Naive B cell (primary cell): Measurements from ENCODE around the gene TMEM245. TPM values are rescaled to one million over a fixed set of nuclear protein-coding genes. Genes with fewer than 3 reads are reported as not detected.

ENCODE experiments used
- ATAC-seq, 2 donors: fragments of 150-1000 bp; cut with Tn5 transposase; 2 replicates each; pipeline ENCODE4 v1.10.0; 2021; ENCODE audit warnings: low read depth in 2 of 2, mild to moderate bottlenecking in 2 of 2, moderate library complexity in 2 of 2
- DNase-seq: peaks from one replicate; pipeline ENCODE4 v3.0.0; 2022
- H3K27ac Mint-ChIP-seq, 6 donors: one replicate each; pipeline ENCODE4 v1.8.0; 2020 to 2022; ENCODE audit warnings: mild to moderate bottlenecking in 6 of 6, mixed read lengths in 6 of 6, moderate library complexity in 5 of 6, inconsistent platforms in 2 of 6
- H3K27me3 Mint-ChIP-seq, 3 donors: one replicate each; pipeline ENCODE4 v1.8.0; 2021 to 2022; ENCODE audit warnings: mixed read lengths in 3 of 3, mild to moderate bottlenecking in 1 of 3
- H3K36me3 Mint-ChIP-seq, 2 donors: one replicate each; pipeline ENCODE4 v1.8.0; 2020 to 2022; ENCODE audit warnings: mixed read lengths in 2 of 2, inconsistent platforms in 1 of 2, mild to moderate bottlenecking in 1 of 2
- H3K4me1 Mint-ChIP-seq, 3 donors: one replicate each; pipeline ENCODE4 v1.8.0; 2020 to 2022; ENCODE audit warnings: mixed read lengths in 3 of 3, inconsistent platforms in 1 of 3, mild to moderate bottlenecking in 1 of 3, moderate library complexity in 1 of 3
- H3K4me3 Mint-ChIP-seq, 8 donors: one replicate each; pipeline ENCODE4 v1.8.0; 2020 to 2022; ENCODE audit warnings: mild to moderate bottlenecking in 8 of 8, mixed read lengths in 8 of 8, moderate library complexity in 8 of 8, inconsistent platforms in 2 of 8
- H3K9me3 Mint-ChIP-seq, 7 donors: one replicate each; pipeline ENCODE4 v1.8.0; 2020 to 2022; ENCODE audit warnings: mixed read lengths in 7 of 7, mild to moderate bottlenecking in 5 of 7, inconsistent platforms in 2 of 7, moderate library complexity in 1 of 7
- polyA plus RNA-seq, 6 donors: library from polyadenylated mRNA; unstranded; fragments of 300-500 nt; fragmentation: Illumina TruSeq; gene quantifications; one replicate each; pipeline ENCODE4 v1.2.3, GENCODE V29; 2021; ENCODE audit warnings: low read depth in 6 of 6

TMEM245 gene
- polyA plus RNA-seq, 6 donors from 2014 or later, result 11.6 to 34.3 (median 15.9) TPM

DNA sequence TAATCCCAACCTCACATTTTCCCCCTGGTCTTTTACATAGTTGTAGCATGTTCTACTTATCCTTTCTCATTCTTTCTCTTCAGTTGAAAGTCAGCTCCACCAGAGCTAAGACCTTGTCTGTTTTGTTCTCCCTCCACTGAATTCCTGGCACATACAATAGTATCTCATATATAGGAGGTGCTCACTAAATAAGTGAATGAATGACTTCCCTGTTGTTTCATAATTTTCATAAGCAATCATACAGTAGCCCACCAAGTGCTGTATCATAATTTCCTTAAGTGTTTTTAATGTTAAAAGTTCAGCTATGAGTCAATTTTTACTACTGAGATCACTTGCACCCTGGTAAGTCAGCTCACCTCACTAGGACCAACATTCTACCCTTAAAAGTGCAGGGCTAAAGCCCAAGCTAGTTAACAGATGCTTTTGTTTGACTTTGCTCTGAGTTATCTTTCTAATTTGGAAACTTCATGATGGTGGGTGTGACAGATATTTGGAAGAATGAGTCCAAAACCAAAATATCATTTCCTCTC, 27.6 kb downstream of the TMEM245 start:
- Mint-ChIP-seq H3K9me3 (no peaks in the 10 kb centered on the region), H3K4me1 (peaks cover 0 to 18% (median 14%) of the 10 kb centered on the region in 3 donors), H3K4me3 (no peak overlapping the region), H3K27ac (no peak overlapping the region), H3K36me3 (peaks cover 22 to 47% of the 10 kb centered on the region in 2 donors), H3K27me3 (no peaks in the 10 kb centered on the region)
- DNase-seq (no peak), ATAC-seq (no peak)

DNA sequence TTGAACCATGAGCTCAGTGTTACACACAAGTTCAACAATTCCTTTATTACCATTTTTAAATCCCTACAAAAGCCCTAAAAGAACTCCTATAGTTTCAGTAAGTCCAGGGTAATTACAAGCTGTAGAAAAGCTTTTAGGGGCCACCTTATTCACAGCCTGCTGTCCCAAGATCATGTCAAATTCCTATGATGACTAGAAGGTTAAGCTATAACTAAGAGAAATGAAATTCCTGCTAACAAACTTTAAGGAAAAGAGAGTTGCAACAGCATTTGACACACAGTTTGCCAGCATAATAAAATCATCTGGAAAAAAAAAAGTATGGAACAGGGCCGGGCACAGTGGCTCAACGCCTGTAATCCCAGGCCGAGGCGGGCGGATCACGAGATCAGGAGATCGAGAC, 31.5 kb downstream of the TMEM245 start:
- H3K27ac Mint-ChIP-seq, result peak overlapping the region in 1 of 6 donors; percentile 15
- peaks cover 0 to 9% (median 5%) of the 10 kb centered on the region in 3 donors for H3K4me1 Mint-ChIP-seq
- H3K4me3 Mint-ChIP-seq, result no peak overlapping the region
- H3K27me3 Mint-ChIP-seq, result no peaks in the 10 kb centered on the region
- no peak for ATAC-seq
- no peak for DNase-seq
- no peaks in the 10 kb centered on the region for H3K9me3 Mint-ChIP-seq
- peaks cover 16 to 26% of the 10 kb centered on the region in 2 donors for H3K36me3 Mint-ChIP-seq

DNA sequence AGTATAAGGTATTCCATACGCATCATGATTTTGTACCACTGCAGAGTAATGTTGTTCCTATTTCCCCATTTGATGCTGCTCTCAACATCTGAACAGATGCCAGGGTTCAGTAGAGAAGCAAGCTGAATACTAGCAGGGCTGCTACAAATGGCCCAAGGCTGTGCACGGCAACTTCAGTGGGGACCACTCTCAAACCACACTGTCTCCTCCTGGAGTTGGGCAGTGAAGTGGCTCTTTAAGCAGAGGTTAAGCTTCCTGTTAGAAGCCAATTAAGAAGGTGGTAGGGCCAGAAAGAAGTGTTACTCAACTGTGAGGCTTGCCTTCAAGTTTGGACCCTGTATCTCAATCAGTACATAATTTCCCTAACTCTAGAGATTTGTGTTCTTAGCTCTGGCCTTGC, 32.0 kb downstream of the TMEM245 start:
- Mint-ChIP-seq H3K36me3 (peaks cover 16 to 22% of the 10 kb centered on the region in 2 donors), H3K27me3 (no peaks in the 10 kb centered on the region), H3K27ac (peak overlapping the region in 1 of 6 donors; percentile 54), H3K9me3 (no peaks in the 10 kb centered on the region), H3K4me1 (peaks cover 0 to 5% (median 5%) of the 10 kb centered on the region in 3 donors), H3K4me3 (no peak overlapping the region)
- no peak for ATAC-seq
- no peak for DNase-seq

DNA sequence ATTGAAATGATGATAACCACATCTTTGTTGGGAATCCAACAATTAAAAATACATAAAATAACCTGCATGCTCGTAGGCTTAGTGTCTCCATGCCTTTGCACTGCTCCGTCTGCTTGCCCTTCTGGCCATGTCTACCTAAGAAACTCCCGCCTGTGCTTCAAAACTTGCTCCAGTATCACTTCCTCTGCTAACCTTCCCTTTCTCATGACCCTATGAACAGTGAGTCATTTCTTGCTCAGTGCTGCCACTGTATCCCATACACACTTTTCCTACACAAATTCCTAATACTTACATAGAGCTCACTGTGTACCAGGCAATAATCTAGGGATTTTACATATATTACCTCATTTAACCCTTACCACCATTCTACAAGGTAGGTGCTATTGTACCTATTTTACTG, 33.5 kb downstream of the TMEM245 start:
- peaks cover 0 to 5% (median 4%) of the 10 kb centered on the region in 3 donors for H3K4me1 Mint-ChIP-seq
- H3K36me3 Mint-ChIP-seq, result peaks cover 8 to 11% of the 10 kb centered on the region in 2 donors
- H3K27me3 Mint-ChIP-seq, result no peaks in the 10 kb centered on the region
- peak overlapping the region in 1 of 6 donors; percentile 50 for H3K27ac Mint-ChIP-seq
- H3K4me3 Mint-ChIP-seq, result no peak overlapping the region
- DNase-seq (no peak), ATAC-seq (peak in 1 of 2 donors; percentile 21)
- no peaks in the 10 kb centered on the region for H3K9me3 Mint-ChIP-seq

DNA sequence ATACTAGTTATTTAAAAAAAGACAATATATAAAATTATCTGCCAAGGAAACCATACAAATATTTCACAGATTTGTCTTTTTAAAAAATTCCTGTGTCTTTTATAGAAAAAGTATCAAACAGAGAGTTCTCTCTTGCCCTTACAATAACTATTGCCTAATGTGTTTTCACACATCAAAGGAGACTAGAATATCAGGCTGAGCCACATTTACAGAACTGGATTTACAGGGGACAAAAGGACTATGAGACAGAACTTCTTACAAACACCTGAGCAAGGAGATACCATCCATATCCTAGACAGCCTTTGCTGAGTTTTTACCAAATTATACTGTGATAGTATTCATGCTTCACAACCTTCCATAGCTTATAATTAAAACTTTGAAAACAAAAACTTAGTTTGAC, 34.2 kb downstream of the TMEM245 start:
- no peak overlapping the region for H3K4me3 Mint-ChIP-seq
- H3K27me3 Mint-ChIP-seq, result no peaks in the 10 kb centered on the region
- DNase-seq (no peak), ATAC-seq (no peak)
- H3K4me1 Mint-ChIP-seq, result peaks cover 0 to 5% (median 4%) of the 10 kb centered on the region in 3 donors
- peaks cover 8 to 11% of the 10 kb centered on the region in 2 donors for H3K36me3 Mint-ChIP-seq
- no peak overlapping the region for H3K27ac Mint-ChIP-seq
- H3K9me3 Mint-ChIP-seq, result no peaks in the 10 kb centered on the region

DNA sequence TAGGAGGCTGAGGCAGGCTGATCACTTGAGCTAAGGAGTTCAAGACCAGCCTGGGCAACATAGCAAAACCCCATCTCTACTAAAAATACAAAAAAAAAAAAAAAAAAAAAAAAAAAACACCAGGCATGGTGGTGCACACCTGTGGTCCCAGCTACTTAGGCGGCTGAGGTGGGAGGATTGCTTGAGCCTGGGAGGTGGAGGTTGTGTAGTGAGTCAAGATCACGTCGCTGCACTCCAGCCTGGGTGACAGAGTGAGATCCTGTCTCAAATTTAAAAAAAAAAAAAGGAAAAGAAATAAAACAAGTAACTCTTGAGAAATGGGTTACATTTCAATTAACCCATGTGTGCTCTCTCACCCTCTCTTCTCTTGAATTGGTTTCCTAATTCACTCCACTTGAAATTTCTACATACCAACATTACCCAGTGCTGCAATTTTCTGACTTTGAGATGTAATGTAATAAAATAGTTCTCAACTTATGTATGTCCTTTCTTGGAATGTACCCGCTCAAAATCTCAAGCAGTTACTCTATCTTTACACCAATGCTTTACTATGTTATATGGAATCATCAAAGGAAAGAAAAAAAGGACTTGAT, 35.8 kb downstream of the TMEM245 start:
- no peaks in the 10 kb centered on the region for H3K9me3 Mint-ChIP-seq
- no peaks in the 10 kb centered on the region for H3K27me3 Mint-ChIP-seq
- no peak overlapping the region for H3K27ac Mint-ChIP-seq
- DNase-seq (no peak), ATAC-seq (no peak)
- no peak overlapping the region for H3K4me3 Mint-ChIP-seq
- peaks cover 0 to 5% (median 4%) of the 10 kb centered on the region in 3 donors for H3K4me1 Mint-ChIP-seq
- H3K36me3 Mint-ChIP-seq, result peaks cover 16 to 24% of the 10 kb centered on the region in 2 donors

DNA sequence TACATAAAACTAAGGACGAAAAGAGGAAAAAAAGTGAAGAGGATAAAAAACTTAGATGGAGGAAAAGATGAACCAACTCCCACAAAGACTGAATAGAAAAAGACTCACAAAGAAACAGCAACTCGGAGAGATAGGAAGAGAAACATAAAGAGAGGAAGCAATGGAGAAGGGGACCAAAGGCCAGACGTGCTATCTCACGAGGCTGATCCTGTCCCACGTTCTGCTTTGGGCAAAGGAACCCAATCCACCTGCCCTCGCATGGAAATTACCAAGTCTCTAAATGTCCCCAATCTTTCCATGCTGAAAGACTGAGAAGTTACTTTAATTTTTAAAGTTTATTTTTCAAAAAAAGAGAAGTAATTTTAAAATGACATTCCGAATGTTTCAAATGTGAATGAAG, 36.6 kb downstream of the TMEM245 start:
- DNase-seq, result no peak
- H3K9me3 Mint-ChIP-seq, result no peaks in the 10 kb centered on the region
- ATAC-seq, result no peak
- H3K27me3 Mint-ChIP-seq, result no peaks in the 10 kb centered on the region
- peak overlapping the region in 1 of 6 donors; percentile 87 for H3K27ac Mint-ChIP-seq
- peaks cover 0 to 5% (median 4%) of the 10 kb centered on the region in 3 donors for H3K4me1 Mint-ChIP-seq
- H3K36me3 Mint-ChIP-seq, result peaks cover 16 to 31% of the 10 kb centered on the region in 2 donors
- no peak overlapping the region for H3K4me3 Mint-ChIP-seq

DNA sequence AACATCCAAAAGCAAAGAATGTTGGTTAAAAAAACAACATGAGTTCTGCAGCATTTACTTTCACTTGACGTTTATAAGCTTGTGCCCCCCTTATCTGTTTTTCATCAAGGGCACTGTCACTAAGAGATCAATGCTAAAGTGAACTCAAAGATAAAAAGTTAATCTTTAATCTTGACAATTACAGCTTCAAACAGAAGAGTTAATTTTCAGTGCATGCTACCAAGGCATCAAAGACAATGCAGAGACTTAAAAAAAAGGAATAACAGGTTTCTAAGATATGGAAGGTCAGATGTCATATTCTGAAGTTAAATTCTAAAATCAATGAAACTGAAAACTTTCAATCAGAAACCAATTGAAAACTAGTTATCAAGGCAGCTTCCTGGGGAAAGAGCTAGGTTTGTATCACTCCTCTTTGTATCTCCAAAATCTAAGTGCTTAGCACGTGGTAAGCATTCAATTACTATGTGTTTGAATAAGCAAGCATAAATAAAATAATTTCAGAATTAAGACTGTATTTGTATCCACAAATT, 37.6 kb downstream of the TMEM245 start:
- Mint-ChIP-seq H3K27me3 (no peaks in the 10 kb centered on the region), H3K4me3 (no peak overlapping the region), H3K4me1 (peaks cover 0 to 5% (median 4%) of the 10 kb centered on the region in 3 donors), H3K9me3 (no peaks in the 10 kb centered on the region), H3K27ac (no peak overlapping the region), H3K36me3 (peaks cover 22 to 35% of the 10 kb centered on the region in 2 donors)
- ATAC-seq, result no peak
- no peak for DNase-seq

DNA sequence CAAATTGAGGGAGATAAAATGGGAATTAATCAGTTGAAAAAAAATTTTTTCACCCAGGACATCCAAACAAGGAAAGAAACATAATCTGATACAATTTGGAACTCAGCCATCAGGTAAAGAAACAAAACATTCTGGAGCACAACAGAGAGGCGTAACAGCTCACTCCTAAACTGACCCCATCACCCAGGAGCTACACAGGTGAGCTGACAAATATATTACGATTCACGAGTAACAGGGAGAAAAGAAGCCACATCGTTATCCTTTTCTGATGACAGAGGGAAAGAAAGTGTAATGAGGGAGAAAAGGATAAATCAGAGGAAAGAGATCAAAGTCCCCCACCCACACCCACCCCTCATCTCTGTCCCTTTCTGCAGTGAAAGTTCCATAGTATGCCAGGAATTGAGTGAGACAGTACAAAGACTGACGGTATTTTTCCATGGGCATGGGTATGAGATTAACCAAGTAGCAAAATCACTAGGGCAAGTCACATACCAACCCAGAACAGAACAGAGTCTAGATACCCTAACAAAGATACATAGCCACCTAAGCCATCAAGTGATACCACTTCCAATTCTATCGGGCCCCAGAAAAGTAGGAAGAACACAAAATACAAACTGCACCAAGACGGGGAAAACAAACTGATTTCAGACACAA, 45.4 kb downstream of the TMEM245 start:
- no peak overlapping the region for H3K4me3 Mint-ChIP-seq
- H3K27ac Mint-ChIP-seq, result peak overlapping the region in 1 of 6 donors; percentile 52
- H3K4me1 Mint-ChIP-seq, result no peaks in the 10 kb centered on the region

DNA sequence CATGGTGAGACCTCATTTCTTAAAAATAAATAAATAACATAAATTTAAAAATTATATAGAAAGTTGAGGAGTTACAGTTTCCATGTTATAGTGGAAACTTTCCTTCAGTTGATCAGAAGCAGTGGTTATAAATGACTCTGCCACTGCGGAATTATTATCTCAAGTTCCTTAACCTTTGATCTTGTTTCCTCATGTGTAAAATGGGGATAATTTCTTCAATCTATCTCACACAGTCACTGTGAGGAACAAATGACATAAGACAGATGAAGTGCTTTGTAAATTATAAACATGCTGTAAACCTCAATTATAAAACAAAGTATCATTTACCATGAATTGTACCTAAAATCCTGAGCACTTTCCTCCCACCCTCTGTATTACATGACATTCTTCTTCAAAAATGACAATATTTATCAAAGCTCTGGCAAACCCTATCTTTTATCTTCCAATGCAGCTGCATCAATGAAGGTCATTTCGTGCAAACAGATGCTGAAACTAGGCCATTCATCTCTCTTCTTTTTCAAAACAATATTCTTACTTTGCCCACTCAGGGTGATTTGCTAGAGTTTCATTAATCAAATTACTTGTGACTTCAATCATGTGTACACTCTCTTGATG, 46.8 kb downstream of the TMEM245 start:
- Mint-ChIP-seq H3K36me3 (peaks cover 16 to 23% of the 10 kb centered on the region in 2 donors), H3K4me1 (no peaks in the 10 kb centered on the region), H3K9me3 (no peaks in the 10 kb centered on the region), H3K27ac (no peak overlapping the region), H3K27me3 (no peaks in the 10 kb centered on the region), H3K4me3 (no peak overlapping the region)
- ATAC-seq, result no peak
- no peak for DNase-seq

More for the DNA sequence above, 45.4 kb downstream of the TMEM245 start:
- DNase-seq (no peak), ATAC-seq (no peak)
- peaks cover 24 to 30% of the 10 kb centered on the region in 2 donors for H3K36me3 Mint-ChIP-seq
- no peaks in the 10 kb centered on the region for H3K9me3 Mint-ChIP-seq
- H3K27me3 Mint-ChIP-seq, result no peaks in the 10 kb centered on the region

DNA sequence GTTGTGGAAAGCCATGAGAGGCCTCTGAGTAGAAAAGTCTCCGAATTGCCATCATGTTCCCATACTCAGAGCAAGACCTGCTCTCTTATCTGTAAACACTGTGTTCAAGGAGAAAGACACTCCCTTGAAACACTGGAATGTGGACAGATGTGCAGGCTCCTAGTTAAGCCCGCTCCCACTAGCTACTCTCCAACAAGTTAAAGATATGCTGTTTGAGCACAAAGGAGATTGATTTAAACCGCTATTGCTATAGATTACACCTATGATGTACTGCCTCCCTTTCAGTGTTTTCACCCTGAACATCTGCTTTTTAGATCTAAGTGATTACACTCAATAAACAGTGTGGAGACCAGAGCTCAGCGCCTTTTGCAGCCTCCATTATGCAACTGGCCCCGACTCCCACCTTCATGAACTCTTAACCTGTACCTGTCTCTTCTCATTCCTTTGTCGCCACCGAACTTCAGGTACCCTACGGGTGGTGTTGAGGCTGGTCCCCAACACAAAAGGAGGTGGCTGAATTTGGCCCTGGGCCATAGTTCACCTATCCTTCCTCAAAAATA, 47.5 kb downstream of the TMEM245 start:
- H3K9me3 Mint-ChIP-seq, result no peaks in the 10 kb centered on the region
- no peaks in the 10 kb centered on the region for H3K4me1 Mint-ChIP-seq
- H3K27ac Mint-ChIP-seq, result no peak overlapping the region
- no peak for ATAC-seq
- no peaks in the 10 kb centered on the region for H3K27me3 Mint-ChIP-seq
- no peak for DNase-seq
- H3K4me3 Mint-ChIP-seq, result no peak overlapping the region
- peaks cover 14 to 26% of the 10 kb centered on the region in 2 donors for H3K36me3 Mint-ChIP-seq

DNA sequence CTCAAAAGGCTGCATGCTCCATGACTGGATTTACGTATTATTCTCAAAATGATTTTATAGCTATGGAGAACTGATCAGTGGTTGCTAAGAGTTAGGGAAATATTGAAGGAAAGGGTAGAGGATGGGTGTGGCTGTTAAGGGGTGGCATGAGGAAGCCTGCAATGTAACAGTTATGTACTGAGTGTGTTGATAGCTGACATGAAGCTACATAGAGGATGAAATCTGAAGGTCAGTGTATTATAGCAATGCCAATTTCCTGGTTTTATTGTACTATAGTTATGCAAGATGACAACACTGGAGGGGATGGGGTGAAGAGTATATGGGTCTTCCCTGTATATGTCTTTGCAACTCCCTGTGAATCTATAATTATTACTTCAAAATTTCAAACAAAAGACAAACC, 51.0 kb downstream of the TMEM245 start:
- DNase-seq (no peak), ATAC-seq (no peak)
- H3K9me3 Mint-ChIP-seq, result no peaks in the 10 kb centered on the region
- no peaks in the 10 kb centered on the region for H3K4me1 Mint-ChIP-seq
- no peak overlapping the region for H3K4me3 Mint-ChIP-seq
- H3K27ac Mint-ChIP-seq, result no peak overlapping the region
- H3K36me3 Mint-ChIP-seq, result peaks cover 18 to 23% of the 10 kb centered on the region in 2 donors
- H3K27me3 Mint-ChIP-seq, result no peaks in the 10 kb centered on the region

DNA sequence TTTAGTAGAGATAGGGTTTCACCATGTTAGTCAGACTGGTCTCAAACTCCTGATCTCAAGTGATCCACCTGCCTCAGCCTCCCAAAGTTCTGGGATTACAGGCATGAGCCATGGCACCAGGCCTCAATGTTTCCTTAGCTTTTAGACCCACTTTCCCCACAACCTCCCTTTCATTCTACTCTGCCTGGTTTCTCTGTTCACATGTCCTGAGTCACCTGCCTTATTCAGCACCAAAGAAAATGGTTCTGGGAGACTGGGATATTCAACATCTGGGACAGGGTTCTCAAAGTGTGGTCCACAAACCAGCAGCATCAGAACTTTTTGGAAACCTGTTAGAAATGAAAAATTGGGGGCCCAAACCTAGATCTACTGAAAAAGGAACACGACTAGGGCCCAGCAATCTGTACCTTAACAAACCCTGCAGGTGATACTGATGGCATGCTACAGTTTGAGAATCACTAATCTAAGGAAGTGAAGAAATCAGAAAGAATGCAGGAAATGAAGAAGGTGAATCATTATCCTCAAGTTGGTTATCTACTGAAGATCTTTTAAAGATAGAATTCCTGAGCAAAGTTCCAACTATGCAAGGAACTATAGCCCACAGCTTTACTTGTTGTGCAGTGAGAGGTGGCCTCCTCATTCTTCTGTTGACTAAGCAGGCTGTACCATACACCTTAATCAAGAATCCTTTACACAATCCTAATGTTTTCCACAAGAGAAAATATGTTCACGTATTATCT, 54.6 kb downstream of the TMEM245 start:
- Mint-ChIP-seq H3K27ac (peak overlapping the region in 2 of 6 donors; percentile 4 to 10), H3K27me3 (no peaks in the 10 kb centered on the region), H3K36me3 (peaks cover 9 to 13% of the 10 kb centered on the region in 2 donors), H3K4me1 (no peaks in the 10 kb centered on the region), H3K9me3 (no peaks in the 10 kb centered on the region), H3K4me3 (no peak overlapping the region)
- DNase-seq, result no peak
- ATAC-seq, result no peak
